ENCODE measurements around the gene RGSL1. TPM values are rescaled to one million over a fixed set of nuclear protein-coding genes. Genes with fewer than 3 reads are reported as not detected.

The RGSL1 gene
- total and polyA plus RNA-seq, 2 experiments from 2014 or later = not detected

DNA sequence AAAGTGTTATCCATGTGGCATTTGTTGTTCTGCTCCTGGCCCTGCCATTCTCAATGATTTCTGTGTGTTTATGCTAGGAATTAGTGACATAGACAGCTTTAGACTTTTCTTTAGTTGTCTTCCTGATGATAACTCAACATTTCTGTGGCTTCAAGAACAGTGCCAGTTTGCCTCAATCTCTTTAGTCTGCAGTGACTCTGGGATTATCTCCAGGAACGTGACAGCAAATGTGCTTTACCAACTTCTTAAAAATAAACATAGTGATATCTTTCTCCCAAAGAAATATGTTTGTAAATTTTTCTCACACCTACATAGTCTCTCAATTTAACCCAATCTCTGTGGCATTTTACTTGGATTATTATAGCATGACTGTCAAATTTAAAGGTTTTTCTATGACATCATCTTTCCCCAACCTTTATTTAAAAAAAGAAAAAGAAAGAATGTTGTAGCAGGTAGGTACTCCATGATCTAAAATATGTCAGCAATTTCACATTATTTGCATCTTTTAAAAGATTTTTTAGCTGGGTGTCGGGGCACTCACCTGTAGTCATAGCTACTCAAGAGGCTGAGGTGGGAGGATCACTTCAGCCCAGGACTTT lies 114.6 kb downstream of the RGSL1 start:
- Histone ChIP-seq H2AFZ (no peak overlapping the region), H4K20me1 (ENCODE audit: insufficient read depth, poor library complexity, severe bottlenecking) (no peaks in the 10 kb centered on the region), H3K9me3 (ENCODE audit: low read depth) (no peaks in the 10 kb centered on the region), H3K4me3 (no peak overlapping the region), H3K27ac (no peak overlapping the region), H3K36me3 (replicated peaks; ENCODE audit: insufficient read depth, low read depth) (no peaks in the 10 kb centered on the region), H3K4me2 (no peak overlapping the region), H3K79me2 (no peaks in the 10 kb centered on the region), H3K4me1 (ENCODE audit: insufficient read depth) (no peaks in the 10 kb centered on the region), H3K9me2 (replicated peaks; ENCODE audit: insufficient read depth) (no peaks in the 10 kb centered on the region), H3K27me3 (no peaks in the 10 kb centered on the region)
- no peak for DNase-seq (ENCODE audit: low spot score)
- TF ChIP-seq, protein P1, sequence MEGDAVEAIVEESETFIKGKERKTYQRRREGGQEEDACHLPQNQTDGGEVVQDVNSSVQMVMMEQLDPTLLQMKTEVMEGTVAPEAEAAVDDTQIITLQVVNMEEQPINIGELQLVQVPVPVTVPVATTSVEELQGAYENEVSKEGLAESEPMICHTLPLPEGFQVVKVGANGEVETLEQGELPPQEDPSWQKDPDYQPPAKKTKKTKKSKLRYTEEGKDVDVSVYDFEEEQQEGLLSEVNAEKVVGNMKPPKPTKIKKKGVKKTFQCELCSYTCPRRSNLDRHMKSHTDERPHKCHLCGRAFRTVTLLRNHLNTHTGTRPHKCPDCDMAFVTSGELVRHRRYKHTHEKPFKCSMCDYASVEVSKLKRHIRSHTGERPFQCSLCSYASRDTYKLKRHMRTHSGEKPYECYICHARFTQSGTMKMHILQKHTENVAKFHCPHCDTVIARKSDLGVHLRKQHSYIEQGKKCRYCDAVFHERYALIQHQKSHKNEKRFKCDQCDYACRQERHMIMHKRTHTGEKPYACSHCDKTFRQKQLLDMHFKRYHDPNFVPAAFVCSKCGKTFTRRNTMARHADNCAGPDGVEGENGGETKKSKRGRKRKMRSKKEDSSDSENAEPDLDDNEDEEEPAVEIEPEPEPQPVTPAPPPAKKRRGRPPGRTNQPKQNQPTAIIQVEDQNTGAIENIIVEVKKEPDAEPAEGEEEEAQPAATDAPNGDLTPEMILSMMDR (IDR thresholded peaks at IDR 0.05; ENCODE audit: poor library complexity) = no peak
- TF ChIP-seq EZH2 (IDR thresholded peaks at IDR 0.05; ENCODE audit: borderline replicate concordance) = no peak
- no peak for TF ChIP-seq EZH2phosphoT487 (IDR thresholded peaks at IDR 0.05; ENCODE audit: low read depth, severe bottlenecking, unreplicated experiment)
- 67% methylated on average over 2 of the region's 2 CpGs for WGBS (ENCODE audit: low lambda C conversion rate, missing lambda C conversion rate)

DNA sequence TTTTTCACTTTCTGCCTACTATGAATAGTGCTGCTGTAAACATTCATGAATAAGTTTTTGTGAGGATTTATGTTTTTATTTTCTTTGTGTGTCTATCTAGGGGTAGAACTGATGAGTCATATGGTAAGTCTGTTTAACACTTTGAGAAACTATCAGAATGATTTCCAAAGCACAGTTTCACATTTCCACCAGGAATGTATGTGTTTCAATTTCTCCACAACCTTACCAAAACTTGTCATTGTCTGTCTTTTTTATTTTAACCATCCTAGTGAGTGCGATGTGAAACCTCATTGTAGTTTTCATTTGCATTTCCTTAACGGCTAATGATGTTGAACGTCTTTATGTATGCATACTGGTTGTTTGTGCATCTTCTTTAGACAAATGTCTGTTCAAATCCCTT lies 115.6 kb downstream of the RGSL1 start:
- H3K27me3 ChIP-seq = no peaks in the 10 kb centered on the region
- H3K36me3 ChIP-seq (replicated peaks; ENCODE audit: insufficient read depth, low read depth) = no peaks in the 10 kb centered on the region
- H3K4me3 ChIP-seq = no peak overlapping the region
- H3K9me3 ChIP-seq (ENCODE audit: low read depth) = no peaks in the 10 kb centered on the region
- TF ChIP-seq EZH2 (IDR thresholded peaks at IDR 0.05; ENCODE audit: borderline replicate concordance) (no peak), EZH2phosphoT487 (IDR thresholded peaks at IDR 0.05; ENCODE audit: low read depth, severe bottlenecking, unreplicated experiment) (no peak)
- TF ChIP-seq, protein P1 (IDR thresholded peaks at IDR 0.05; ENCODE audit: poor library complexity) = no peak
- no peak overlapping the region for H3K27ac ChIP-seq
- no peak for DNase-seq (ENCODE audit: low spot score)
- no peaks in the 10 kb centered on the region for H3K79me2 ChIP-seq
- H2AFZ ChIP-seq = no peak overlapping the region
- H4K20me1 ChIP-seq (ENCODE audit: insufficient read depth, poor library complexity, severe bottlenecking) = no peaks in the 10 kb centered on the region
- H3K9me2 ChIP-seq (replicated peaks; ENCODE audit: insufficient read depth) = no peaks in the 10 kb centered on the region
- 90% methylated on average over 3 of the region's 3 CpGs for WGBS (ENCODE audit: low lambda C conversion rate, missing lambda C conversion rate)
- no peaks in the 10 kb centered on the region for H3K4me1 ChIP-seq (ENCODE audit: insufficient read depth)
- no peak overlapping the region for H3K4me2 ChIP-seq

DNA sequence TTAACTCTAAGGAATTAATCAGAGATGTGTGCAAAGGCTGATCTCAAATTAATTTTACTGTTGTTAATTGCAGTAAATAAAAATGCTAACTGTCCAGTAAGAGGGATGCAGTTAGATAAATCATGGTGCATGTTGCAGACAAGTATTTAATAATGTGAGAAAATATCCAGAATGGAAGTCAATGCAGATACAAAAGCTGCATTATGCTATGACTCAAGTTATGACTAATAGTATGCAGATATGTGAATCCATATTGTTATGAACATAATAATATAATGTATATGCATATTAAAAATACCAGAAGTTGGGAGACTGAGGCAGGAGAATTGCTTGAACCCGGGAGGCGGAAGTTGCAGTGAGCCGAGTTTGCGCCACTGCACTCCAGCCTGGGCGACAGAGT lies 117.7 kb downstream of the RGSL1 start:
- DNase-seq (ENCODE audit: low spot score) = no peak
- no peak overlapping the region for H3K4me2 ChIP-seq
- H3K79me2 ChIP-seq = no peaks in the 10 kb centered on the region
- TF ChIP-seq, protein P1 (IDR thresholded peaks at IDR 0.05; ENCODE audit: poor library complexity) = no peak
- TF ChIP-seq EZH2 (IDR thresholded peaks at IDR 0.05; ENCODE audit: borderline replicate concordance) (no peak), EZH2phosphoT487 (IDR thresholded peaks at IDR 0.05; ENCODE audit: low read depth, severe bottlenecking, unreplicated experiment) (no peak)
- H2AFZ ChIP-seq = no peak overlapping the region
- H3K4me3 ChIP-seq = no peak overlapping the region
- H3K9me3 ChIP-seq (ENCODE audit: low read depth) = no peaks in the 10 kb centered on the region
- H3K36me3 ChIP-seq (replicated peaks; ENCODE audit: insufficient read depth, low read depth) = no peaks in the 10 kb centered on the region
- WGBS (ENCODE audit: low lambda C conversion rate, missing lambda C conversion rate) = 90% methylated on average over 5 of the region's 5 CpGs
- no peaks in the 10 kb centered on the region for H3K4me1 ChIP-seq (ENCODE audit: insufficient read depth)
- H3K27me3 ChIP-seq = no peaks in the 10 kb centered on the region
- H4K20me1 ChIP-seq (ENCODE audit: insufficient read depth, poor library complexity, severe bottlenecking) = no peaks in the 10 kb centered on the region
- no peak overlapping the region for H3K27ac ChIP-seq
- no peaks in the 10 kb centered on the region for H3K9me2 ChIP-seq (replicated peaks; ENCODE audit: insufficient read depth)
